OCI-LY1 (cell line): ENCODE results near the gene TMEM131.
"Not testable (repeated sequence)": the region's sequence is repeated elsewhere in the genome, so short reads cannot be mapped to it uniquely, and the experiment has no call there.

Experiments used
- H2AFZ ChIP-seq: fragments of 200-600 bp; sonication (generic), shearing (Covaris generic); 2 replicates; pipeline ENCODE4 v1.6.0; 2014; ENCODE audit warnings: antibody characterized with exemption, mild to moderate bottlenecking, low read length
- H3F3A ChIP-seq: fragments of 200-600 bp; sonication (generic), shearing (Covaris generic); 2 replicates; pipeline ENCODE4 v1.6.0; 2014; ENCODE audit warnings: mild to moderate bottlenecking, antibody characterized with exemption, low read length, moderate library complexity; ENCODE audit not compliant: insufficient read depth
- H3K27ac ChIP-seq: fragments of 200-600 bp; sonication (generic); 2 replicates; pipeline ENCODE4 v1.5.1; 2014; ENCODE audit warnings: low read length, mixed run types, mild to moderate bottlenecking, low read depth; ENCODE audit not compliant: poor library complexity, severe bottlenecking
- H3K27me3 ChIP-seq: fragments of 200-600 bp; sonication (generic); 2 replicates; pipeline ENCODE4 v1.6.0; 2014; ENCODE audit warnings: antibody characterized with exemption, mild to moderate bottlenecking, low read length, moderate library complexity; ENCODE audit not compliant: insufficient read depth
- H3K36me3 ChIP-seq: fragments of 200-600 bp; sonication (generic); 2 replicates; pipeline ENCODE4 v1.6.1; 2014; ENCODE audit warnings: mild to moderate bottlenecking, antibody characterized with exemption, low read length, moderate library complexity, mixed read lengths; ENCODE audit not compliant: insufficient read depth
- H3K4me1 ChIP-seq: fragments of 200-600 bp; sonication (generic); 2 replicates; pipeline ENCODE4 v1.5.1; 2014; ENCODE audit warnings: mild to moderate bottlenecking, low read length, moderate library complexity; ENCODE audit not compliant: insufficient read depth, severe bottlenecking
- H3K4me2 ChIP-seq: fragments of 200-600 bp; sonication (generic), shearing (Covaris generic); 2 replicates; pipeline ENCODE4 v1.6.1; 2014; ENCODE audit warnings: low read length
- H3K4me3 ChIP-seq: fragments of 200-600 bp; sonication (generic); 2 replicates; pipeline ENCODE4 v1.5.1; 2014; ENCODE audit warnings: low read length, low read depth, mild to moderate bottlenecking, mixed read lengths; ENCODE audit not compliant: poor library complexity, severe bottlenecking
- H3K79me2 ChIP-seq: fragments of 200-600 bp; shearing (Covaris generic); 2 replicates; pipeline ENCODE4 v1.6.1; 2016; ENCODE audit warnings: mixed run types, low read length, mixed read lengths; ENCODE audit not compliant: insufficient read depth
- H3K9ac ChIP-seq: fragments of 200-600 bp; sonication (generic), shearing (Covaris generic); 2 replicates; pipeline ENCODE4 v1.6.1; 2014; ENCODE audit warnings: mild to moderate bottlenecking, low read length, mixed read lengths
- H3K9me2 ChIP-seq: fragments of 200-600 bp; sonication (generic), shearing (Covaris generic); 2 replicates; pipeline ENCODE4 v1.6.1; 2014; ENCODE audit warnings: low read depth, mild to moderate bottlenecking, low read length, mixed read lengths
- H3K9me3 ChIP-seq: fragments of 200-600 bp; shearing (Covaris generic); 2 replicates; pipeline ENCODE4 v1.6.1; 2014; ENCODE audit warnings: low read length, mixed read lengths
- H4K20me1 ChIP-seq: fragments of 200-600 bp; sonication (generic), shearing (Covaris generic); 2 replicates; pipeline ENCODE4 v1.6.0; 2016; ENCODE audit warnings: mild to moderate bottlenecking, low read length; ENCODE audit not compliant: insufficient read depth
- CTCF ChIP-seq: fragments of 200-600 bp; sonication (generic), shearing (Covaris generic); IDR thresholded peaks from 2 replicates; pipeline ENCODE4 v1.5.1; 2017; ENCODE audit warnings: mild to moderate bottlenecking, antibody characterized with exemption, low read length, moderate library complexity, mixed read lengths

TMEM131 gene

GRCh38 chr2:97831121-97831520 is 164.6 kb downstream of the TMEM131 start:
- Histone ChIP-seq H3K4me3 (no peak overlapping the region), H3K4me2 (no peak overlapping the region), H3K27me3 (no peaks in the 10 kb centered on the region), H4K20me1 (no peaks in the 10 kb centered on the region), H3K27ac (no peak overlapping the region), H3K36me3 (peaks cover 16% of the 10 kb centered on the region), H3K9me3 (no peaks in the 10 kb centered on the region), H3K4me1 (peaks cover 16% of the 10 kb centered on the region), H3F3A (no peaks in the 10 kb centered on the region), H3K9ac (no peak overlapping the region), H2AFZ (no peak overlapping the region), H3K9me2 (no peaks in the 10 kb centered on the region), H3K79me2 (no peaks in the 10 kb centered on the region)
- TF ChIP-seq CTCF, result no peak

- H3F3A ChIP-seq, H3K27ac ChIP-seq, H3K9ac ChIP-seq, H3K79me2 ChIP-seq, H3K4me3 ChIP-seq, H3K9me3 ChIP-seq, H3K36me3 ChIP-seq, H3K27me3 ChIP-seq, H3K4me1 ChIP-seq, H3K9me2 ChIP-seq, H2AFZ ChIP-seq, H4K20me1 ChIP-seq, H3K4me2 ChIP-seq: not testable (repeated sequence)
Measured at GRCh38 chr2:97829255-97829654, 166.5 kb downstream of the TMEM131 start.

- H3K36me3 ChIP-seq, H3K9me3 ChIP-seq, H3K27ac ChIP-seq, H3K4me2 ChIP-seq, H3F3A ChIP-seq, H3K4me1 ChIP-seq, H3K4me3 ChIP-seq, H3K79me2 ChIP-seq, H3K9ac ChIP-seq, H4K20me1 ChIP-seq, H3K27me3 ChIP-seq, H3K9me2 ChIP-seq, H2AFZ ChIP-seq: not testable (repeated sequence)
Measured at GRCh38 chr2:97827013-97827412, 168.7 kb downstream of the TMEM131 start.

- not testable (repeated sequence) for H3K4me3 ChIP-seq, H3K36me3 ChIP-seq, H3K4me2 ChIP-seq, H3K9ac ChIP-seq, H4K20me1 ChIP-seq, H3K4me1 ChIP-seq, H3K79me2 ChIP-seq, H3K9me3 ChIP-seq, H2AFZ ChIP-seq, H3K27me3 ChIP-seq, H3K27ac ChIP-seq, H3K9me2 ChIP-seq, H3F3A ChIP-seq
Measured at GRCh38 chr2:97826266-97826847, 169.4 kb downstream of the TMEM131 start.

GRCh38 chr2:97824011-97824410 is 171.7 kb downstream of the TMEM131 start:
- H3F3A ChIP-seq, H3K4me1 ChIP-seq, H3K79me2 ChIP-seq, H2AFZ ChIP-seq, H3K4me2 ChIP-seq, H4K20me1 ChIP-seq, H3K36me3 ChIP-seq, H3K4me3 ChIP-seq, H3K9me2 ChIP-seq, H3K27ac ChIP-seq, H3K9ac ChIP-seq, H3K27me3 ChIP-seq, H3K9me3 ChIP-seq: not testable (repeated sequence)

GRCh38 chr2:97821862-97822261 is 173.9 kb downstream of the TMEM131 start:
- H3K79me2 ChIP-seq, H3K9ac ChIP-seq, H3F3A ChIP-seq, H3K9me2 ChIP-seq, H2AFZ ChIP-seq, H3K9me3 ChIP-seq, H4K20me1 ChIP-seq, H3K36me3 ChIP-seq, H3K4me1 ChIP-seq, H3K27me3 ChIP-seq, H3K4me2 ChIP-seq, H3K4me3 ChIP-seq, H3K27ac ChIP-seq: not testable (repeated sequence)
